Stimulated activated CD8-positive, alpha-beta memory T cell treated with anti-CD3 and anti-CD28 coated beads, Interleukin-15, amount 100 ng/mL, for 48 hours (primary cell): ENCODE data around the gene C19orf85.

Source experiments
- DNase-seq, 2 donors: peaks; one replicate each; pipeline ENCODE4 v3.0.0-alpha.2; 2020; ENCODE audit warnings: low read depth in 2 of 2

The C19orf85 gene

GRCh38 chr19:55489711-55490477 is 25.3 kb upstream of the C19orf85 start:
- no peak for DNase-seq

- no peak for DNase-seq
Measured at GRCh38 chr19:55488986-55489710, 24.6 kb upstream of the C19orf85 start.

GRCh38 chr19:55487924-55488687 is 23.6 kb upstream of the C19orf85 start, which contains the start of gene SSC5D:
Gene SSC5D (plus strand): TSS chr19:55488436. CDS start chr19:55488590, 154 bp downstream.
- no peak for DNase-seq

GRCh38 chr19:55486971-55487923 is 22.7 kb upstream of the C19orf85 start:
- DNase-seq = peak; percentile 42 to 48

- no peak for DNase-seq
Measured at GRCh38 chr19:55486043-55486970, 21.8 kb upstream of the C19orf85 start.

- no peak for DNase-seq
Measured at GRCh38 chr19:55485439-55486011, 21.0 kb upstream of the C19orf85 start.

- peak; percentile 49 to 51 for DNase-seq
Measured at GRCh38 chr19:55484593-55485438, 20.3 kb upstream of the C19orf85 start, which contains the start of gene NAT14. Gene NAT14 (plus strand): TSS chr19:55485188. CDS start chr19:55485709, 521 bp downstream.

GRCh38 chr19:55483706-55484592 is 19.4 kb upstream of the C19orf85 start:
- no peak for DNase-seq

GRCh38 chr19:55482967-55483705 is 18.6 kb upstream of the C19orf85 start:
- no peak for DNase-seq

GRCh38 chr19:55482156-55482961 is 17.8 kb upstream of the C19orf85 start:
- no peak for DNase-seq

GRCh38 chr19:55481794-55482155 is 17.2 kb upstream of the C19orf85 start:
- DNase-seq = no peak

- no peak for DNase-seq
Measured at GRCh38 chr19:55481148-55481793, 16.7 kb upstream of the C19orf85 start.

GRCh38 chr19:55479451-55480230 is 15.1 kb upstream of the C19orf85 start:
- no peak for DNase-seq

- DNase-seq = no peak
Measured at GRCh38 chr19:55479045-55479444, 14.5 kb upstream of the C19orf85 start.

GRCh38 chr19:55478364-55478763 is 13.8 kb upstream of the C19orf85 start:
- no peak for DNase-seq
